ENCODE results near the gene ST8SIA1. TPM values are rescaled to one million over a fixed set of nuclear protein-coding genes. Genes with fewer than 3 reads are reported as not detected.
A peak's percentile ranks its signal among the peaks of the same experiment; 100 is the strongest.

Gene ST8SIA1
- total RNA-seq, 1 experiment from 2014 or later: 31.4 TPM

- in situ Hi-C loops (cut with HindIII; ENCODE audit: low pct_unique_long_range_greater_than_20kb, low sequenced_read_pairs): no loop called here
- no peak for DNase-seq (ENCODE audit: low read depth, low spot score)
Observed at GRCh38 chr12:22228022-22228875, 106.3 kb downstream of the ST8SIA1 start.

GRCh38 chr12:22223356-22223755 lies 111.2 kb downstream of the ST8SIA1 start:
- in situ Hi-C loops (cut with HindIII; ENCODE audit: low pct_unique_long_range_greater_than_20kb, low sequenced_read_pairs): no loop called here
- DNase-seq (ENCODE audit: low read depth, low spot score): no peak

DNA sequence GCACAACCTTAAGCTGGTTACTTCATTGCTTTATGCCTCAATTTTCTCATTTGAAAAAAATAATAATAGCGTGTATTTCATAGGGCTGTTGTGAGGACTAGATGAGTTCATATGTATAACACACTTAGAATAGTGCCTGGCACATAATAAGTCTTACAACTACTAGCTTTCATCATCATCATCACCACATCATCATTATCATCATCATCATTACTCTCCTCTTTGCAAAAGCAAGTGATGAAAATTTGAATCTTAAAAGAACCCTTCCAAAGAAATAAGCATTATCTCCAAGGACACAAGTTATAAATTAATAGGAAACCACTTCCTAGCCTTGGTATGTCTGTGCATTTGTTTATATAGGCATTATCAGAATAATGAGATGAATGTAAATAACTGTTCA lies 117.0 kb downstream of the ST8SIA1 start:
- DNase-seq (ENCODE audit: low read depth, low spot score): no peak
- in situ Hi-C loops (cut with HindIII; ENCODE audit: low pct_unique_long_range_greater_than_20kb, low sequenced_read_pairs): no loop called here

DNA sequence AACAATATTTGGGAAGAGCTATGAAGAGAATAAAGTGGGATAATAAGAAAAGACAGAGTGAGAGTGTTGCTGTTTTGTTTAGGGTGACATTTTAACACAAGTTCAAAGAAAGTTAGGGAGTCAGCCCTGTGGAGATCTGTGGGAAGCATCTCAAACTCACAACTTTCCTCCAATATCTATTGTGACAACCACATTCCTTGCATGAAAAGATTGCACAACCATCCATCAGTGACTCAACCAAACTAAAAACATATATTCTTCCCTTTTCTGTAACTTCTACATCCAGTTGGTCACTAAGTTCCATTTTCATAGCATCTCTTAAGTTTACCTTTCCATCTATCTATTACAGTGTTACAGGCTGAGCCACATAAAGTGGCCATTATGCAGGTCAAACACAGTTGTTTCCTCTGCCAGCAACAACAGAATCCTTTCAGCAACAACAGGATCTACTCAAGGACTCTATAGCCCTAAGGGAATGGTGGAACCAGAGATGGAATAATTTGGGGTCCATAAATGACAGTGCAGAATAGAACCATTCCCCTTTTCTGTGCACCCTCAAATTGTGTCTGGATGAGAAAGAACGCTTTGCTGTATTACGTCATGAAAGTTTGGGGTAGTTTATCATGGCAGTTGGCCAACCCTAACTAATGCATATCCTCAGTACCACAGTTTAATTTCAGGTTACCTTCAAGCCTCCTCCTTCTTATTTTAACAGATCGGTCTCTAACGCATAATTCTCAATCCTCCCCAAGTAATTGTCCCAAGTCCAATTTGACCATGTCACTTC lies 118.8 kb downstream of the ST8SIA1 start:
- no peak for DNase-seq (ENCODE audit: low read depth, low spot score)
- in situ Hi-C loops (cut with HindIII; ENCODE audit: low pct_unique_long_range_greater_than_20kb, low sequenced_read_pairs): no loop called here

DNA sequence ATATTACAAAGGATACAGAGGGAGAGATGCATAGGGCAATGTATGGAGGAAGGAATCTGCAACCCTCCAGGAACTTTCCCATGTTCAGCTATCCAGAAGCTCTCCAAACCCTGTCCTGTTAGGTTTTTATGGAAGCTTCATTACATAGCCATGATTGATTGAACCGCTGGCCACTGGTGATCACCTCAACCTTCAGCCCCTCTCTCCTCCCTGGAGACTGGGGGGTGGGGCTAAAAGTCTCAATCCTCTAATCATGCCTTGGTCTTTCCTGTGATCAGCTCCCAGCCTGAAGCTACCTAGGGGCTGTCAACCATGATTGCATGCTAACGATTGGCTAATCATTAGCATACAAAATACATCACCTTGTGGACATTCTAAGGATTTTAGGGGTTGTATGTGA lies 123.4 kb downstream of the ST8SIA1 start:
- in situ Hi-C loops (cut with HindIII; ENCODE audit: low pct_unique_long_range_greater_than_20kb, low sequenced_read_pairs): no loop called here

GRCh38 chr12:22209422-22209821 lies 125.1 kb downstream of the ST8SIA1 start:
- in situ Hi-C loops (cut with HindIII; ENCODE audit: low pct_unique_long_range_greater_than_20kb, low sequenced_read_pairs): no loop called here
- DNase-seq (ENCODE audit: low read depth, low spot score): no peak

More for the DNA sequence above, 123.4 kb downstream of the ST8SIA1 start:
- no peak for DNase-seq (ENCODE audit: low read depth, low spot score)

- in situ Hi-C loops (cut with HindIII; ENCODE audit: low pct_unique_long_range_greater_than_20kb, low sequenced_read_pairs): no loop called here
- no peak for DNase-seq (ENCODE audit: low read depth, low spot score)
Observed at GRCh38 chr12:22206111-22206728, 128.3 kb downstream of the ST8SIA1 start.

DNA sequence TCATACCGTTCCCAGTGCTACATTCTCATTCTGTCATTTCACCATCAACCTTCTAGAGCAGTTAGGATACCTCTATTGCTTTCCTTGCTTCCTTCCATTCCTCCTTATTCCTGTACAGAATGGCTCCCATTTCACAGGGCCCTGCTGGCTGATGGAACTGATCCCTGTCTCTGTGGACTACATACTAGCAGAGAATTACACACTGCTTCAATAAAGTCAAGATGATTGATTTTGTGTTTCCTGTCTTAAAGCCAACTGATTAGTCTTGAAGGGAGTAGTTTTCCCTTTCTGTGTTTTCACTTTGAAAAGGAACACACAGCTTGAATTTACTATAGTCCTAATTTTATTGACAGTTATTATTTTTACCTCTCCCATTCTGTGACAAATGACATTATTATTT lies 130.1 kb downstream of the ST8SIA1 start:
- DNase-seq (ENCODE audit: low read depth, low spot score): no peak
- in situ Hi-C loops (cut with HindIII; ENCODE audit: low pct_unique_long_range_greater_than_20kb, low sequenced_read_pairs): no loop called here

DNA sequence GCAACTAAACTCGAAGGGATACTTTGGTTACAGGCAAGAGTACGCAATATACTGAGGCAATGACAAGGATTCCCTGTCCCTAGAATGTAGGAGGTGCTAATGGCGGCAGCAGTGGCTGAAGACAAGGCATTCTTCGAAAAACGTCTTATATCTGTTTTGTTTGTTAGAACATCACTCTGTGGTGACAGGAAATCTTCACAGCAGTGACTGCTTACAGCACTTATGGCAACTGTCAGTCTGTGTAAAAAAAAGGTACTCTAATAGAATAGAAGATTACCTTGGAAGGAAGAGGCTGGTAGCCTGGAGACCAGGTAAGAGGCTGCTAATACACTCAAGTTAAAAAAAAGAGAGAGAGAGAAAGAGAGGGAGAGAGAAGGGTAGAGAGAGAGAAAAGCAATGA lies 131.7 kb downstream of the ST8SIA1 start:
- in situ Hi-C loops (cut with HindIII; ENCODE audit: low pct_unique_long_range_greater_than_20kb, low sequenced_read_pairs): no loop called here
- no peak for DNase-seq (ENCODE audit: low read depth, low spot score)

- no peak for DNase-seq (ENCODE audit: low read depth, low spot score)
- in situ Hi-C loops (cut with HindIII; ENCODE audit: low pct_unique_long_range_greater_than_20kb, low sequenced_read_pairs): no loop called here
Observed at GRCh38 chr12:22201101-22201500, 133.4 kb downstream of the ST8SIA1 start.

GRCh38 chr12:22196236-22196635 lies 138.3 kb downstream of the ST8SIA1 start:
- in situ Hi-C loops (cut with HindIII; ENCODE audit: low pct_unique_long_range_greater_than_20kb, low sequenced_read_pairs): no loop called here
- DNase-seq (ENCODE audit: low read depth, low spot score): no peak

DNA sequence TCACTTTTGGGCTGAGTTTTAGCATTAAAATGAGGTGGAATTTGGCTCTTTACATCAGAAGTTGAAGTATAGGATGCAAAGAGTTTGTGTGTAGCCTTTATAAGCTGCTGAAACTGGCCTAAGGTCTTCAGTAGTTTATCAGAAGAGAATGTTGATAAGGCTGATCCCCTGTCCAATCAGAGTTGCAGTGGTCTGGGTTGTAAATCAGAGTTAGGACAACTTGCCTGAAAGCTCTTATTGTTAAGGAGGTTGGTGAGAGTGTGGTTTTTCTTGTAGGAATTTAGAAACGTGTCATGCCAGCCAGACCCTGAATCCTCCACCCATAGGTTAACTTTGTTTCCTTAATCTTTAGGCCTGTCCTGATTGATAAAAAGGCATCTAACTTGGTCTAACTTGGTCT lies 143.5 kb downstream of the ST8SIA1 start:
- in situ Hi-C loops (cut with HindIII; ENCODE audit: low pct_unique_long_range_greater_than_20kb, low sequenced_read_pairs): no loop called here
- DNase-seq (ENCODE audit: low read depth, low spot score): peak; percentile 50

DNA sequence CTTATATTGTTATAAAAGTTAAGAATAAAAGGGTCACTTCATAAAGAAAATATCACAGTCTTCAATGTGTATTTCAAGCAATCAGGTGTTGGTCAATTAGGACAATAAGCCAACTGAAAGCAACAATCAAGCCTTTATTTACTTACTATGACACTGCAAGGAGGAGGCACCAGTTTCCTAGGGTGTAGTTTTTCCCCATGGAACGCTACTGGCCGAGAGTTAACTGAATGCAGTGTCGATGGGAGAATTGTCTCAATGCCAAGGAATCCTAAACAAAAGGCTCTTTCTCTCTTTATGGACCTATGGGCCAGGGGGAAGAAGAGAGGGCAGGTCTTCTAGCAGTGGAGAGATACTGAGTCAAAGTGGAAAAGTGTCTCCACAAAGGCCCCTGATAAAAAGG lies 146.1 kb downstream of the ST8SIA1 start:
- DNase-seq (ENCODE audit: low read depth, low spot score): peak; percentile 95
- in situ Hi-C loops (cut with HindIII; ENCODE audit: low pct_unique_long_range_greater_than_20kb, low sequenced_read_pairs): no loop called here

GRCh38 chr12:22180705-22181104 lies 153.8 kb downstream of the ST8SIA1 start:
- in situ Hi-C loops (cut with HindIII; ENCODE audit: low pct_unique_long_range_greater_than_20kb, low sequenced_read_pairs): no loop called here
- no peak for DNase-seq (ENCODE audit: low read depth, low spot score)

DNA sequence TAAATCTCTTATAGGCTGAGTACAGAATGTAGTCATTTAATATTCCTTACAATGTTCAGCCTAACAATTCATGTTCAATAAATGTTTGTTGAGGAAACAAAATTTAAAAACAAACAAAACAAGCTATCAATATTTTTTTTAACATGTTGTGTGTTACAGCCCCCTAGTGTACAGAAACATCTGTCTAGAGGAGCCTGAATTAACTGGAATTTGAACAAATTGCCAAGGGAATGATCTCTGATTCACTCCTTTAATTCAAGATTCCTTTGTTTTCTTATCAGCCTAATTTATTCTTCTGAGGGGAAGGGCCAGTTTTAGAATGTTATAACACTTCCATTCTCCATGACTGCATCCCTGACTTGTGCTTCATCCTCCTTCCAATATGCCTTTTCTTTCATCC lies 161.3 kb downstream of the ST8SIA1 start:
- peak; percentile 47 for DNase-seq (ENCODE audit: low read depth, low spot score)
- in situ Hi-C loops (cut with HindIII; ENCODE audit: low pct_unique_long_range_greater_than_20kb, low sequenced_read_pairs): no loop called here

DNA sequence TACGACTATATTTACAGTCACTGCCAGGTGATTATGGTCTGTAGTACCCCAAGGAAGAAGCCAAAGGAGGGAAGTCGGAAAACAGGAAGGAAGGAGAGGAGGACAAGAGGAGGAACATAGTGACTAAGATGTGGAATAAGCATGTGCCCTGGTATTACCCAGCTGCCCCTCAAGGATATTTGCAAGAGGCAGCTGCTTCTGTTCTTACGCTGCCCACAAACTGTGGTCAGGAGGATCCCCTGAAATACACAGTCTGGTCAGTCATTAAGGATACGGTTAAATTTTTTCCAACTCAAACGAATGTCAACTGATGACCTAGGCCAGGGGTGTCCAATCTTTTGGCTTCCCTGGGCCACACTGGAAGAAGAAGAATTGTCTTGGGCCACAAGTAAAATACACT lies 162.0 kb downstream of the ST8SIA1 start:
- no peak for DNase-seq (ENCODE audit: low read depth, low spot score)
- in situ Hi-C loops (cut with HindIII; ENCODE audit: low pct_unique_long_range_greater_than_20kb, low sequenced_read_pairs): no loop called here

DNA sequence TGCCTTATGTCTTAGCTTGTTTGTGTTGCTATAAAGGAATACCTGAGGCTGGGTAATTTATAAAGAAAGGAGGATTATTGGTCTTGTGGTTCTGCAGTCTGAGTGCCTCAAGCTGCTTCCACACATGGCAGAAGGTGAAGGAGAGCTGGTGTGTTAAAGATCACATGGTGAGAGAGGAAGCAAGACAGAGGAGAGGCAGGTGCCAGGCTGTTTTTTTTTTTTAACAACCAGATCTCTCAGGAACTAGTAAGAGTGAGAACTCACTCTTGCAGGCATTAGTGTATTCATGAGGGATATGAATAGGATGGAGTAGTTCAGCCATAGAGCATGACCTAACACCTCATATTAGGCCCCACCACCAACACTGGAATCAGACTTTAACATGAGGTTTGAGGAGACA lies 165.1 kb downstream of the ST8SIA1 start:
- DNase-seq (ENCODE audit: low read depth, low spot score): peak; percentile 36
- in situ Hi-C loops (cut with HindIII; ENCODE audit: low pct_unique_long_range_greater_than_20kb, low sequenced_read_pairs): no loop called here

DNA sequence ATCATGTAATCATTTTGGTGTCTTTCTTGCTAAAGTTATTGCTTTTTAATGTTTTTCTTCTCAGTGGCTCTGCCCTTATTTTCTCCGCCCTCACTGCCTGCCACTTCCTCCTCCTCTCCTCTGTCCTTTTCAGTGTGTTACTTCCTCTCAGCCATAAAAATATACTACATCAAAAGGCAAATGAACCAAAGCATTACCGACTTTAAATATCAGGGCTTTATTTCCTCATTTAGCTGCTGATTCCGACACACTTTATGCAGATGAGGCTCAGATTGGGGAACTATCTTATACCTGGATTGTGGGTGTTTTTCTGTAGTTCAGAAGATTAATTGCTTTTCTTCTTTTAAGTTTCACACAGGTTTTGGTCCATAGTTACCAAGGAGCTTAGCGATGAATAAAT lies 170.4 kb downstream of the ST8SIA1 start:
- in situ Hi-C loops (cut with HindIII; ENCODE audit: low pct_unique_long_range_greater_than_20kb, low sequenced_read_pairs): no loop called here
- no peak for DNase-seq (ENCODE audit: low read depth, low spot score)

All from SK-MEL-5 (cell line).